Skeletal muscle satellite cell (primary cell): Measurements from ENCODE around the gene AGBL4.

Experiments used
- H3K27me3 ChIP-seq: 2 replicates; pipeline ENCODE4 v1.7.0; 2013; ENCODE audit warnings: low read length; ENCODE audit not compliant: control insufficient read depth, insufficient read depth
- H3K36me3 ChIP-seq: 2 replicates; pipeline ENCODE4 v1.7.0; 2013; ENCODE audit warnings: mild to moderate bottlenecking, control low read depth, low read length; ENCODE audit not compliant: insufficient read depth
- H3K4me1 ChIP-seq: 2 replicates; pipeline ENCODE4 v1.7.0; 2013; ENCODE audit warnings: low read length; ENCODE audit not compliant: control insufficient read depth, insufficient read depth
- H3K4me2 ChIP-seq: 2 replicates; pipeline ENCODE4 v1.7.0; 2013; ENCODE audit warnings: mild to moderate bottlenecking, low read length
- H3K4me3 ChIP-seq: 2 replicates; pipeline ENCODE4 v1.7.0; 2013; ENCODE audit warnings: low read length
- H3K9ac ChIP-seq: 2 replicates; pipeline ENCODE4 v1.7.0; 2013; ENCODE audit warnings: mild to moderate bottlenecking, low read depth, low read length, moderate library complexity
- H3K9me3 ChIP-seq: replicated peaks from 2 replicates; pipeline ENCODE4 v1.7.0; 2013; ENCODE audit warnings: mild to moderate bottlenecking, control low read depth, low read length

Gene AGBL4

DNA sequence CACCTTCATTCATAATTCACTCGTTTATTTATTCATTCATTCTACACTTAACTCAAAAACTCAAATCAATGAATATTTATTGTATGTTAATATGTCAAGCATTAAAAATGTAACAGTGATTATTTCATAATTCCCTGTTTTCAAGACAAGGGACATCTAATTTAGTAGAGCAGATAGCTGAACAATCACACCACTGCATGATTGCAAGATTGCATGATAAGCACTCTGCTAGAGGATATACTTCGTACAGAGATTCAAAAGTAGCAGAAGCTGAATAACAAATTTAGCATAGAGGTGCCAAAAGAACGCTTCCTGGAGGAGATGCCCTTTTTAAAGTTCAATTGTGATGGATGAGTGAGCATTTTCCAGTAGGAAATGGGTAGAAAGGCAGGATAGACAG is 1056.4 kb downstream of the AGBL4 start:
- no peak overlapping the region for H3K4me3 ChIP-seq
- no peak overlapping the region for H3K4me2 ChIP-seq
- H3K36me3 ChIP-seq: no peaks in the 10 kb centered on the region
- no peak overlapping the region for H3K9ac ChIP-seq
- no peaks in the 10 kb centered on the region for H3K9me3 ChIP-seq
- H3K27me3 ChIP-seq: no peaks in the 10 kb centered on the region
- H3K4me1 ChIP-seq: no peaks in the 10 kb centered on the region

DNA sequence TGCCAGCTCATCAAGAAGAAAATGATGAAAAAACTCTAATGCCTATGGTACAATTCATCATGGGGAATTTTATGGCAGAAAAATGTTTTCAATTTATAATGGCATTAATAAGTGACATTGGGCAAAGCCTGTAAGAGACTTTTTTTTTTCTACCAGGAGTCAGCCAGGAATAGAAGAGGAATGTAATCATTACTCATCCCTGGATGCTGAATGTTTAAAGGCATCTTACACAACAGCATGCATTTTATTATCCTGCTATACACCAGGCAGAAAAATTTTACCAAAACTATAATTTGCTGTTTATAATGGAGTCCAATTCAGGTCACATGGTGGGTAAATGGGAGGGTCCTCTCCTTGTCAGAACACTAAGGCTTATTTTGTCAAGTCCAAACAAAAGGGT is 1057.2 kb downstream of the AGBL4 start:
- Histone ChIP-seq H3K27me3 (no peaks in the 10 kb centered on the region), H3K36me3 (no peaks in the 10 kb centered on the region), H3K4me1 (no peaks in the 10 kb centered on the region), H3K4me3 (no peak overlapping the region), H3K9ac (no peak overlapping the region), H3K9me3 (no peaks in the 10 kb centered on the region), H3K4me2 (no peak overlapping the region)

DNA sequence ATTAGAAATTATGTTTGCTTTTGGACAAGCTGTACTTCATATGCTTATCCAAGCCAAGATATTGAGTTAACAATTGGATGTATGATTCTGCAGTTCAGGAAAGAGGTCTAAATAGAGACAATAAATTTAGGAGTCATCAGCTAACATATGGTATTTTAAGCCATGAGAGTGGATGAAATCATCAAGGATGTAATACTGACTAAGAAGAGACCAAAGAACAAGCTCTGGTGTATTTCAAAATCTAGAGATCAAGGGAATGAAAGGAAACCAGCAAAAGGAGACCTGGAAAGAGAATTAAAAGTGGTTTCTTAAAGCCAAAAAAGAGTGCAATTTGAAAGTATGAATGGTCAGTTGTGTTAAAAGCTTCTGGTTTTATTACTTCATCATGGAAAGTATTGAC is 1063.4 kb downstream of the AGBL4 start:
- no peaks in the 10 kb centered on the region for H3K4me1 ChIP-seq
- H3K4me2 ChIP-seq: no peak overlapping the region
- no peaks in the 10 kb centered on the region for H3K9me3 ChIP-seq
- no peak overlapping the region for H3K9ac ChIP-seq
- H3K27me3 ChIP-seq: no peaks in the 10 kb centered on the region
- H3K4me3 ChIP-seq: no peak overlapping the region
- H3K36me3 ChIP-seq: no peaks in the 10 kb centered on the region

DNA sequence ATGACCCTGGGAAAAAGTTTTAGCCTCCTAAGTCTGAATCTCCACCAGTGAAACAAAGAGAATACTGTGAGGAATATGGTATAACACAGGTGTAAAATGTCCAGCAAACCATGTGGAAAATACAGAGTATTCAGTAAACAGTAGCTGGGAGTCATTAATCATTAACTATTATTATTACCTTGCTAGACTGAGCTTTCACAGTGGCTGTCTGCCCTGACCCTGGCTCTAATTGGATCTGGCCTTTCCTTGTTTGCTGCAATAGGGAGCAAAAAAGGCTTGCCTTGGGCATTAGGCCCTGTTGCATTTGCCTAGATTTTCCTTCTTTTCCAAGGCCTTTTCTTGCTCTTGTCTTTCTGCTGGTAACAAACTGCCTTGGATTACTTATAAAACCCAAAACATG is 1068.0 kb downstream of the AGBL4 start:
- no peaks in the 10 kb centered on the region for H3K9me3 ChIP-seq
- H3K36me3 ChIP-seq: no peaks in the 10 kb centered on the region
- H3K4me1 ChIP-seq: no peaks in the 10 kb centered on the region
- H3K4me3 ChIP-seq: no peak overlapping the region
- H3K4me2 ChIP-seq: no peak overlapping the region
- no peak overlapping the region for H3K9ac ChIP-seq
- no peaks in the 10 kb centered on the region for H3K27me3 ChIP-seq

DNA sequence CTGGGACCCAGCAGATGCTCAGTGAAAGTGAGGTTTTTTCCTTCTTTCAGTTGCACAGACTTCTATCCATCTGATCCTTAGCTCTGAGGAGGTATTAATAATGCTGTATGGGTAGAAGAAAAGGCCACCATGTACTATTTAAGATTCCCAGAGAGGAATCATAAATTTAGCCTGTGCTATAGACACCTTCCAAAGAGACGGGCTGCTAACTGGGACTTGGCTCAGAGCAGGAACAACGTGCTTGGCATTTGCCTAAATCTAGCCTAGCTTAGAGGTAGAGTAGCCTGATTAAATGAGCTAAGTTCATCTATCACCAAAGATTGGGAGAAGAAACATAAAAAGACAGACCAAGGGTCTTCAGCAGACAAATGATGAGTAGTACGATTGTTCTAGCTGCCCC is 1070.1 kb downstream of the AGBL4 start:
- H3K27me3 ChIP-seq: no peaks in the 10 kb centered on the region
- H3K9me3 ChIP-seq: no peaks in the 10 kb centered on the region
- H3K9ac ChIP-seq: no peak overlapping the region
- no peak overlapping the region for H3K4me2 ChIP-seq
- no peaks in the 10 kb centered on the region for H3K36me3 ChIP-seq
- no peak overlapping the region for H3K4me3 ChIP-seq
- no peaks in the 10 kb centered on the region for H3K4me1 ChIP-seq

DNA sequence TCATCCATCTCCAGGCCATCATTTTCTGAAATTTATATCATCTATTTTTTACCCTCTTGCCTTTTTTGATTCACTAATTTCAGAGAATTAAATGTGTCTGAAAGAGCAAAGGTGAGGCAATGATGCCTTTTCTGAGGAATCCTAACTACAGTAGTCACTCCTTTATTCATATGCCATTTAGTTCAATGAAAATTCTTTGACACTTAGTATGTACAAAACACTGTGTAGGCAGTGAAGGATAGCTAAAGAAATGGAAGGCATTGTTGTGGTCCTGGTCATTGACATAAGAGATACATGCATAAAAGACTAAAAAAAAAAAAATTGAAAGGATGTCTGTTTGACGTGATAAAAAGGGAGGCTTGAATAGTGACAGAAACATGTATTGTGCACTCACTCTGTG is 1075.2 kb downstream of the AGBL4 start:
- no peaks in the 10 kb centered on the region for H3K27me3 ChIP-seq
- H3K4me1 ChIP-seq: peaks cover 3% of the 10 kb centered on the region
- no peak overlapping the region for H3K9ac ChIP-seq
- no peak overlapping the region for H3K4me2 ChIP-seq
- H3K4me3 ChIP-seq: no peak overlapping the region
- no peaks in the 10 kb centered on the region for H3K9me3 ChIP-seq
- no peaks in the 10 kb centered on the region for H3K36me3 ChIP-seq

DNA sequence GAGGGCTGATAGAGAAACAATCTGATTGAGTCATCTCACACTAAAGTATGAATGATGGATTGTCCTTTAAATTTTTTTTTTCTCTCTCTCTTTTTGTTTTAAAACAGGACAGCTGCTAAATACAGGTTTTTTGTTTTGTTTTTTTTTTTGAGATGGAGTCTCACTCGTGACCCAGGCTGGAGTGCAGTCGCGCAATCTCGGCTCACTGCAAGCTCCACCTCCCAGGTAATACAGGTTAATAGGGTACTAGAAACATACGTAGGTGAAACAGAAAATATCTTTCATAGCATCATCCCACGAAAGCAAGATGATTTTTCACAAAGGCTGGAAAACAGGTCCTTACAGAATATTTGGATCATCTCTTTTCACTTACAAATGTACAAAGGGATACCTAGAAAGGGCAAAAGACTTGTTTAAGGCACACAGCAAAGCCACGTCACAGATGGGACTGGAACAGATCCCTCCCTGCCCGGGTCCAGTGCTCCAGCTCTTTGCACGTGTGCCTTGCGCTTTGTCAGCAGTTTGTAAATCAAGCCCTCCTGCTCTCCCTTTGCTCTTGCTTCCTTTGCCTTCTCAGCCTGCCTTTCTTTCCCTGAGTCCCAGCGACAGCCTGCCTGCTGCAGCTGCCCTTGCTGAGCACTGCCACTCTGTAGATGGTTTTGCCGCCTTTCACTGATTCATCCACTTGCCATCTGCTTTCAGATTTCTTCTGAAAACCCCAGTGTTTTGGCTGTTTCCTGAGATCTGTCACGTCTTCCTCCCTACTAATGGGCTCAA is 1075.8 kb downstream of the AGBL4 start:
- H3K9ac ChIP-seq: no peak overlapping the region
- no peak overlapping the region for H3K4me3 ChIP-seq
- no peaks in the 10 kb centered on the region for H3K27me3 ChIP-seq
- H3K36me3 ChIP-seq: no peaks in the 10 kb centered on the region
- no peaks in the 10 kb centered on the region for H3K9me3 ChIP-seq
- no peak overlapping the region for H3K4me2 ChIP-seq
- peaks cover 8% of the 10 kb centered on the region for H3K4me1 ChIP-seq

DNA sequence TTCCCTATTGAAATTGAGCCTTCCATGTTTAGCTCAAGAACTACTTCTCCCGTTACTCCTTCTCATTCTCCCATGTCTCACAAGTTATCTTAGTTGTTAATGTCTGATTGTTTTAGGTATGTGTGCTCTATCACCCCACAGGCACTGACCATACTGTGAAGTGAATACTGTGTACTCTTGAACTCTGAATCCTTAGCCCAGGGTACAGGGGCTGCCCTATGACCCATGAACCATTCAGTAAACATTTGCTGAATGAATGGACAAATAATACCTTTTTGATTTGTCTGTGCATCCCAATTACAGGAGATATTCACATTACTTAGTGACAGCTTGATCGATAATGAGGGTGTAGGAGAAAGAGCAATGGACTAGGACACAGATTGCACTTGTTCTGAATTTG is 1077.7 kb downstream of the AGBL4 start:
- no peak overlapping the region for H3K9ac ChIP-seq
- H3K9me3 ChIP-seq: no peaks in the 10 kb centered on the region
- H3K4me1 ChIP-seq: peaks cover 8% of the 10 kb centered on the region
- no peak overlapping the region for H3K4me2 ChIP-seq
- H3K27me3 ChIP-seq: no peaks in the 10 kb centered on the region
- H3K4me3 ChIP-seq: no peak overlapping the region
- no peaks in the 10 kb centered on the region for H3K36me3 ChIP-seq

DNA sequence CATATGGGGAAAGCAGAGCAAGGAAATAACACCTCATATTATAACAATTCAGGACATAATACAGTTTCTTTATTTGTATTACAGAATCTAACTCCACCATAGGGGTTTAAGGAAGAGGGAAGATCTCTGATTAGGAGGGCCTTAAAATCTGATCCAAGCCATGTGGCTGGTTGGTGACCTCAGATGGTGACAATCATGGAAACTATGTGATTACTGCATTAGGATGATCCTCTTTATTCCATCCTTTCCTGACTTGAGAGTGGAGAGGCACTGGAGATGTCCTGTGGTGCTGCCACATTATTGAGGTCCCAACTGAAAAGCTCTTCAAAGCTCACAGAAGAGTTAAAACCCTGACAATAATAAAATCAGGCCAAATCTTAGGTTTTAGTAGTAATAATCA is 1078.9 kb downstream of the AGBL4 start:
- Histone ChIP-seq H3K9ac (no peak overlapping the region), H3K36me3 (no peaks in the 10 kb centered on the region), H3K4me3 (no peak overlapping the region), H3K9me3 (no peaks in the 10 kb centered on the region), H3K4me2 (no peak overlapping the region), H3K27me3 (no peaks in the 10 kb centered on the region), H3K4me1 (peaks cover 8% of the 10 kb centered on the region)

DNA sequence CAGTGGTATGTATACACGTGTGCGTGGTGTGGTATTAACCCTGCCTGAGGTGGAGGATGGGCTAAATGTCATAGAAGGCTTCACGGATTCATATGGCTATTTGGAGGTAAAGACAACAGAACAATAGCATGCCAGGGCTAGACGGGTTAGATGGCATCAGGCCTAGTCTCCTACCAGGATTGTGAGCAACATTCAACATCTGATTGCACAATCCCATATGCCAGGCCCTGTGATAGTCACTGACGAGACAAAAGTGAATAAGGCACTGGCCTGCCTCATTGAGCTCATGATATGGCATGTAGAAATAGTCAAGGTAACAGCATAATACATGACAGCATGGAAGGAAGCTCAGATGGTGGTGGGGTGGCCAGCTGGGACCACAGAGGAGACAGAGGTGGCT is 1079.9 kb downstream of the AGBL4 start:
- H3K4me2 ChIP-seq: no peak overlapping the region

DNA sequence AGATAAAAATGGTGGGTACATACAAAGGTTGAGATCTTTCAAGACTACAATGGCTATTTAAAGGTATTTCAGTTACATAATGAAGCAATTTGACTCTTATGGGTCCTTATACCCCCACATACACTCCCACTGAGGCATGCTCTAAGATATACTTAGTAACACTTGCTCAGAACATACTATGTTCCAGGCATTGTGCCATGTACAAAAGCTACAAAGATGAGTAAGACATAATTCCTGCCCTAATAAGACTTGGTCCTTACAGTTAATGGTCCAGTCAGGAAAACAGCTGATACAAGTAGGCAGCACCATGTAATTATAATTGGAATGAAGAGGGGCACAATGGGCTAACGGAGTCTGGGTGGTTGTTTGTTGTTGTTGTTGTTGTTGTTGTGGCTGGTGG is 1080.4 kb downstream of the AGBL4 start:
- Histone ChIP-seq H3K4me1 (peaks cover 8% of the 10 kb centered on the region), H3K9ac (no peak overlapping the region), H3K9me3 (no peaks in the 10 kb centered on the region), H3K4me2 (no peak overlapping the region), H3K4me3 (no peak overlapping the region), H3K27me3 (no peaks in the 10 kb centered on the region), H3K36me3 (no peaks in the 10 kb centered on the region)

More for the DNA sequence above, 1079.9 kb downstream of the AGBL4 start:
- Histone ChIP-seq H3K4me1 (peaks cover 8% of the 10 kb centered on the region), H3K36me3 (no peaks in the 10 kb centered on the region), H3K27me3 (no peaks in the 10 kb centered on the region), H3K9ac (no peak overlapping the region), H3K4me3 (no peak overlapping the region), H3K9me3 (no peaks in the 10 kb centered on the region)

DNA sequence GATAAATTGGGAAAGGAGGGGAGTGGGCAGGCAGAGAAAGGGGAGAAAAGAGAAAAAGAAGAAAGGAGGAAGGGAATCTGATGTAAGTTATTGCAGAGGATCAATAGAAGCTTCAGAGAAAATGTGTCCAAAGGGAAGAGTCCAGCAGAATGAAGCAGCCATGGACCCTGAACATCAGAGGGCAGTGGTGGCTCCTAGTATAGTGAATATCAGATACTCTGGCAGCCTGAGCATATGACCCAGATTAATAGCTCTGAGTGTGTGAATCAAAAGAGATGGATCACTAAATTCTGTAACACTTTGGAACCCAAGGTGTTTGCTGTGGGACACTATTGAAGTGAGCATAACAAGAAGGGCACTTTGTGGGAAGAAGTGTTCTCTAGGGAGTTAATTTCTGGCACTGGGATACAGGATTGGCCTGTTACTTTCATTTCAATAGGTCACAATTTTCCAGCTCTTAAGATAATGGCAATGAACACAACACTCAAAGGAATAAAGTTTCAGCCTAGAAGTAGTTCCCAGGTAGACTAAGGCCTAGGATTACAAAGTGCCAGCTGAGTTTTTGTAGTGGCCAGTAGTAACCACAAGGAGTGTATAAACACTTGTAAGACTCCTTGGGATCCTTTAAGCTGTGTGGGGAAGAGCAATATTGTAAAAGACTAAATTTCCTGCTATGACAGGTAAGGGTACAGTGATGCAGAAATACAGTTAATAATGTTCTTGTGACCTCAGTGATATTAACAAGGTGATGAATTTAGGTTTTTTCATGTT is 1082.6 kb downstream of the AGBL4 start:
- no peak overlapping the region for H3K4me3 ChIP-seq
- H3K9ac ChIP-seq: no peak overlapping the region
- H3K36me3 ChIP-seq: no peaks in the 10 kb centered on the region
- H3K9me3 ChIP-seq: no peaks in the 10 kb centered on the region
- peaks cover 8% of the 10 kb centered on the region for H3K4me1 ChIP-seq
- H3K27me3 ChIP-seq: no peaks in the 10 kb centered on the region
- no peak overlapping the region for H3K4me2 ChIP-seq
